Measurements from ENCODE around the gene LCN6.
"Not testable (repeated sequence)": the region's sequence is repeated elsewhere in the genome, so short reads cannot be mapped to it uniquely, and the experiment has no call there.

The LCN6 gene

DNA sequence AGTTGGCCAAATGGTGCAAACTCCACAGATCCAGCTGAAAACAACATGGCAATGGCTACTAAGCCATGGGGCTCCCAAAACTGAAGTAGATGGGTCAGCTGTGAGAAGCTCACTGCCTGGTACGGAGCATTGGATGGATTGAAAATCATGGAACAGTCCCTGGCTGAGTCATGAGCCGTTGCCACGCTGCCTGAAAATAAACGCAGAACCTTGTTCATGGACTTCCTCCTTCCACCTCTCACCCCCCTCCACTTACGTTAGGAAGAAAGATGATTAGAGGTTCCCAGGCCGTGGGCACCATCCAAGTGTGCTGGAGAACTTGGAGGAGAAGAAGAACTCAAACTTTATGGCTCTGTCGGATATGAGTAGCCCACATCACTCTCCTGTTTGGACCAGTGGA is 42.8 kb downstream of the LCN6 start:
- peak; percentile 57 for DNase-seq

GRCh38 chr9:136704741-136705140 is 43.6 kb downstream of the LCN6 start:
- DNase-seq, result not testable (repeated sequence)

DNA sequence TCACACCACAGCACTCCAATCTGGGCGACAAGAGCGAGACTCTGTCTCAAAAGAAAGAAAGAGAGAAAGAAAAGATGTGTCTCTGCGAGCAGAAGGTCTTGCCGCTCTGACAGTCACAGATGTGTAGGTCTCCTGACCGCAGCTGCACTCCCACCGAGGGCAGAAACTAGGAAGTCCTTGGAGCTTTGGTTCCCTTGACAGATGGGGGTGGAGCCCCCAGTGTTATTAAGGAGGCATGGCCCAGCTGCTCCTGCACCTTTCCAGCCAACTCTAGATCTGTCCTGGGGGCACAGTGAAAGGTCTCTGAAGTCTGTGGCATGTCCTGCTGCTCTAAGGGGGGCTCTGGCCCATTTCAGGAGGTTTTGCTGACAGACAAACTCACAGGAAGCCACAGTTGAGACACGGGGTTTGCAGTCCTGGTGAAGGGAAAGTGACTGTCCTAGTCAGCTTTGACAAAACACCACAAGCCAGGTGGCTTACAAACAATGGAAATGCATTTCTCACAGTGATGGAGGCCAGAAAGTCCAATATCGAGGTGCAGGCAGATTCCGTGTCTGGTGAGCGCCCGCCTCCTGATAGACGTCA is 45.0 kb downstream of the LCN6 start:
- peak; percentile 53 for DNase-seq

DNA sequence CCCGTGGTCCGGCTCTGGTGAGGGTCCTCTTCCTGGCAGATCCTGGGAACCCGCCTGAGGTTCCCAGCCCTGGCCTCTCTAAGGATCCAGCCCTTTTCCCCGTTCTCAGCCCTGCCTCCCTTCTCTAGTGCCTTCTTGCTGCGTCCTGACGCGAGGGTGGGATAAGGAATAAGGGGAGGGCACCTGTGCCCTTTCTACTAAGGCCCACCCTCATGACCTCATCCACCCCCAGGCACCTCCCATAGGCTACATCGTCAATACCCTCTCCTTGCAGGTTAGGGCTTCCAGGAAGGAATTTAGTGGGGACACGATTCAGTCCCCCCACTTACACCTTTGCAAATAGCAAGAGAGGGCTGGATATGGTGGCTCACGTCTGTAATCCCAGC is 46.7 kb downstream of the LCN6 start:
- no peak for DNase-seq

DNA sequence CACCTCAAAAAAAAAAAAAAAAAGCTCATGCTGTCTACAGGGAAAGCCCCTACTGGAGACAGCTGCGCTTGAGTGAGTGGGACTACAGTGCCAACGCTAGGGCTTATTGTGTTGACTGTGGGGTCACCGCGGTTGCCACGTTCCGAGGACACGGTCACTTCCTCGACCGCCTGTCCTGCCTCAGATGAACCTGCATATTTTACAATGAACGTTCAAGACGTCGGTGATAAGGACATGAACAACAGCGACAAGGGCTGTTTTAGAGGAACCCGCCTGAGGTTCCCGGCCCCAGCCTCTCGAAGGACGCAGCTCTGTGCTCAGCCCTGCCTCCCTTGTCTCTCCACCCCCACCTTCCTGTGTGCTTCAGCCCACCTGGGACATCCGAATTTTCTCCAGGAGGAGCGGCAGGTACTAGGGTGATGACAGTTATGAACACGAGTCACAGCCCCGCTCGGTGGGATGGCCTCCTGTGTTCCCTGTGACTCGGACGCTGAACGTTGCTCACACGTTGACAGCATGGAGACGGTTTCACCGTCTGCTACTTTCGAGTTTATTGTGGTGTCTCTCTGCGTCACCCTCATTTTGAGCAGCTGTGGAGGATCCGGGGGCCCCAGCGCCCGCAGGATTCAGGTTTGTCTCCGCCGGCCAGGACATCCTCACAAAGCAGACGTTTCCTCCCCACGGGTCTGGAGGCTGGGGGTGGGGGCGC is 47.2 kb downstream of the LCN6 start:
- peak; percentile 61 for DNase-seq

- no peak for DNase-seq
Measured at GRCh38 chr9:136700304-136700703, 48.0 kb downstream of the LCN6 start.

DNA sequence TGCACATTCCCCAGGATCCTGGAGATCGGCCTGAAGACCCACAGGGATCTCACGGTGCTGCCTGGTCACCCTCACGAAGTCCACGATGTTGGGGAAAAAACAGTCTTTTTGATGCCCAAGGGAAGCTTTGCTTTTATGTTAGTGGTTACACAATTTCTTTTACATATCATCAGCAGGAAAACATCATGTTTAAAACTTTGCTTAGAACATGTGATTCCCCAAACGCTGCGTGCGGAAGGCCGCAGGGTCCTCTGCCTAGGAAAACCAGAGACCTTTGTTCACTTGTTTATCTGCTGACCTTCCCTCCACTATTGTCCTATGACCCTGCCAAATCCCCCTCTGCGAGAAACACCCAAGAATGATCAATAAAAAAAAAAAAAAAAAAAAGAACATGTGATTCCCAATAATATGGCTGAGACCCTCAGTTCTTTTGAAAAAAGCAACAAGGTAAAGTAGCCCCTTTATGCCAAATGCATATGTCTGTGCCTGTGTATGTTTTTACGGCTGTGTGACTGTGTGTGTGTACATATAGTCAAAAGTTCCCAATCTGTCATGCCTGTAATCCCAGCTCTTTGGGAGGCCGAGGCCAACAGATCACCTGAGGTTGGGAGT is 49.6 kb downstream of the LCN6 start:
- no peak for DNase-seq

DNA sequence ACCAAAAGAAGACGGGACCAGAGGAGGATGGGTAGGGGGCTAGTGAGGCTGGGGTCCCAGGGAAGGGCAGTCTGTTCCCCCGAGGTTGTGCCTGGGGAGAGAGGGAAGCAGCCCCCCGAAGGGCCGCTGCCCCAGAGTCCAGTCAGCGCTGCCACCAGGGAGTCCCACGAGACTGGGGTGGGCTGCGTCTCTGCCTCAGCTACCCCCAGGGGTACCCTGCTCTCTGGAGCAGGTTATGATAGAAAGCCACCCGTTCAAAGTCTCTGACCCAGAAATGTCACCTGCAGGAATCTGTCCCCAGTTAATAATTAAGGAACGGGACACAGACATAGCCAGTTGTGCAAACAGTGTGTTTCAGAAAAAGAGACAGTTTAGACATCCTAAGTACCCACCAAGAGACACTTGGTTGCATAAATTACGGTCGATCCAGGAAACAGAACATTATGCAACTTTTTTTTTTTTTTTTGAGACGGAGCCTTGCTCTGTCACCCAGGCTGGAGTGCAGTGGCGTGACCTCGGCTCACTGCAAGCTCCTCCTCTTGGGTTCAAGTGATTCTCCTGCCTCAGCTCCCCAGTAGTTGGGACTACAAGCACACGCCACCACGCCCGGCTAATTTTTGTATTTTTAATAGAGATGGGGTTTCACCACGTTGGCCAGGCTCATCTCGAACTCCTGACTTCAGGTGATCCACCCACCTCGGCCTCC is 50.4 kb downstream of the LCN6 start:
- peak; percentile 70 for DNase-seq

- no peak for DNase-seq
Measured at GRCh38 chr9:136697146-136697820, 51.0 kb downstream of the LCN6 start.

GRCh38 chr9:136696502-136696901 is 51.8 kb downstream of the LCN6 start:
- DNase-seq, result no peak

DNA sequence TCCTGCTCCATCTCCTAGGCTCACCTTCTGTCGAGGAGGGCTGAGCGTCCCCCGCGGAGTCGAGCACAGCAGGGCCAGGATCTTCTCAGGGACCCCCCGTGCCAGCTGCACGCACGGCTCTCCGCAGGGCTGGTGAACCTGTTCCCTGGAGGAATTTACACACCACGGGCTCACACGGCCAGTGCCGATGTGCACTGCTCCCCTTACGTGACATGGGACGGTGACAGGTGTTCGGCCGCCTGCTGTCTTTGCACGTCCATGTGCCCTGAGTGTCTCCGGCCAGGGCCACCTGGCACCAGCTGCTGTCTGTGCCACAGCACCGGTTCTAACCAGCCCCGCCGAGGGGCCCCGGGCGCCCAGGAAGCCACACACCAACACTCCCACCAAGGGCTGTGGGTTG is 52.4 kb downstream of the LCN6 start:
- no peak for DNase-seq

DNA sequence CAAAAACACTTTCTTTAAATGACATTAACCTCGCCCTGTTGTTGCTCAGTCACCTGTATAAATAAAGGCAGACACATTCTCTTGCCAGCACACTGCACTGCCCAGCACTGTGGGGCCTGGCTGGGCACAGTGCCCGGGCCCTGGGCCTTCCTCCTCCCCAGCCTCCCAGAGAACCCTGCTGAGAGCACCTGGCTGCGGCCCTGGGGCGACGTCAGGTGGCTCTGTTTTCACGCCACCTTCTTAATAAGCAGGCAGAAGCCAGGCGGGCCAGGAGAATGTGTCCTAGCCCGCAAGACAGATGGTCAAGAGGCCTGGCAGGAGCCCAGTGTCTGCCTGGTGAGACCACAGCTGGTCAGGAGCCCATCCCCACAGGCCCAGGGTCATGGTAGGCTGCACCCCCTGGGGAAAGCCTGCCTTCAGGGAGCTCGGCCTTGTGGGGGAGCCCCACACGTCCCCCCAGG is 52.9 kb downstream of the LCN6 start:
- DNase-seq, result no peak

DNA sequence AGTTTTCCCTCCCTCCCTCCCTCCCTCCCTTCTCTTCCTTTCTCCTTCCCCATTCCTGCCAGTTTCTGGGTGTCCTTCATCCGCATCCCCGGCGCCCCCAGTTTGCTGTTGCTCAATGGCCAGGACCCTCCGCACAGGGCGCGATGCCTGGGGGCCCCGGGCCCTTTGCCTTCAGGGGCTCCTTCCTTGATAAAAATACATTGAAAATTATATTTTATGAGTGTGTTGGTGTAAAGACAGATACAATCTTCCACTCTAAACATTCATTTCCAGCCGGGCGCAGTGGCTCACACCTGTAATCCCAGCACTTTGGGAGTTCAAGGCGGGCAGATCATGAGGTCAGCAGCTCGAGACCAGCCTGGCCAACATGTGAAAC is 53.5 kb downstream of the LCN6 start:
- no peak for DNase-seq

DNA sequence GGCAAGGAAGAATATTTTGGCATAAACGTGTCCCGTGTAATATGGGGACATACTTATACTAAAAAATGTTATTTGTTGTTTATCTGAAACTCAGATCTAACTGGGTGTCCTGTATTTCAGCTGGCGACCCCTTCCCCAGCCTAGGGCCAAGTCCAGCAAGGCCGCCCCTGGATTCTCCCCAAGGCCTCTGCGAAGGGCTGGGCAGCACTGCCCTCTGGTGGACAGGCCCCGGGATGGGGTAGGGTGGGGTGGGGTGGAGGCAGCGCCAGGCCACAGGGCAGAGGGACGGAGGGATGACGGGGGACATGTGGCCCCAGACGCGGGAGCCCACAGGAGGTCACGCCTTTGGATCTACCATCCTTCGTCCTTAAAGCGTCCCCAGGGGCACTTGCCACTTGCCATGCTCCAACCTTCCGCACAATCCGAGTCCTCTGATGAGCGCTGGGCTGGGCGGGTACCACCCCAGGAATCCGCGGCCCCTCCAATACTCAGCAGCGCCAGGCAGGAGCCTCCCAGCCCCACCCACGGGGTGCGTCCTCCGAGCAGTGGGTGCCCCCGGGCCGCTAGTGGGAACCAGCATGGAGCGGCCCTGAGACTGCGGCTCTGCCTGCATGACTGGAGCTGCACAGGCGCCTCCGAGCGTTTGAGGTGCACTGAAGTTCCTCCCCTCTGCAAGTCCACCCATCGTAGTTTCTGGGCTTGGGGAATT is 54.0 kb downstream of the LCN6 start:
- DNase-seq, result peak; percentile 79

All from suppressor macrophage treated with lipopolysaccharide for 4 hours (primary cell).